ENCODE measurements around the gene CASQ2. TPM values are rescaled to one million over a fixed set of nuclear protein-coding genes. Genes with fewer than 3 reads are reported as not detected.

Gene CASQ2
- total RNA-seq, 1 experiment from 2014 or later: not detected

GRCh38 chr1:115790846-115791245 is 22.3 kb upstream of the CASQ2 start:
- CTCF ChIA-PET: interaction anchor here (0.9 to 1.2 kb wide), 2 partner anchors 17 to 19 kb away, joined by 3 read pairs; no protein-coding TSS in a partner anchor
- no TSS peak for BruUV-seq (replicated peaks)
- H3K27me3 ChIP-seq (ENCODE audit: insufficient read depth, low read length): no peaks in the 10 kb centered on the region
- TF ChIP-seq POLR2A (IDR thresholded peaks at IDR 0.05; ENCODE audit: borderline replicate concordance, extremely low read depth, insufficient read depth, insufficient read length) (no peak), CBX3 (IDR thresholded peaks at IDR 0.05; ENCODE audit: low read depth) (no peak), SRF (IDR thresholded peaks at IDR 0.05; ENCODE audit: low read depth) (no peak)
- POLR2A ChIA-PET: no interaction called here
- H3K36me3 ChIP-seq (ENCODE audit: control insufficient read depth in 1 of 2, insufficient read depth in 2 of 2, low read length in 2 of 2): no peaks in the 10 kb centered on the region
- intact Hi-C loops (cut with micrococcal nuclease): no loop called here
- H4K20me1 ChIP-seq (ENCODE audit: insufficient read depth): no peaks in the 10 kb centered on the region
- H3K9me2 ChIP-seq (ENCODE audit: insufficient read depth): no peaks in the 10 kb centered on the region
- no peak overlapping the region for H3K4me2 ChIP-seq (ENCODE audit: low read length)
- ATAC-seq (no peak), DNase-seq (ENCODE audit: low read depth, low spot score) (no peak)
- no peaks in the 10 kb centered on the region for H3K9me3 ChIP-seq (ENCODE audit: control insufficient read depth in 1 of 2, insufficient read depth in 1 of 2, low read depth in 1 of 2, low read length in 2 of 2)
- no peak overlapping the region for H3K9ac ChIP-seq (ENCODE audit: low read length)
- H3K27ac ChIP-seq (ENCODE audit: low read depth, low read length): no peak overlapping the region
- RAD21 ChIA-PET (ENCODE audit: low non-redundant PET in 1 of 2, low total read pairs in 2 of 2, uncharacterized antibody in 2 of 2, unreplicated experiment in 2 of 2): no interaction called here
- no peaks in the 10 kb centered on the region for H3K79me2 ChIP-seq (ENCODE audit: insufficient read depth, low read length)
- H2AFZ ChIP-seq (ENCODE audit: low read depth, low read length, poor library complexity, severe bottlenecking): no peak overlapping the region
- no peak overlapping the region for H3K4me3 ChIP-seq (replicated peaks in 1 of 2; ENCODE audit: low read depth in 1 of 2, low read length in 2 of 2)
- no peaks in the 10 kb centered on the region for H3K4me1 ChIP-seq (ENCODE audit: control insufficient read depth in 1 of 2, insufficient read depth in 2 of 2, low read length in 2 of 2)

- no peak for TF ChIP-seq RAD21 (IDR thresholded peaks at IDR 0.05; ENCODE audit: low read depth)
- TF ChIP-seq SIN3A (IDR thresholded peaks at IDR 0.05; ENCODE audit: low read depth): no peak
- TF ChIP-seq SRF (IDR thresholded peaks at IDR 0.05; ENCODE audit: low read depth): no peak
- no peak for TF ChIP-seq CBX3 (IDR thresholded peaks at IDR 0.05; ENCODE audit: low read depth)
- no peak for TF ChIP-seq ZBTB33 (IDR thresholded peaks at IDR 0.05; ENCODE audit: extremely low read depth, insufficient replicate concordance, low read length)
- TF ChIP-seq CTCF (IDR thresholded peaks at IDR 0.05 in 2 of 3, conservative IDR thresholded peaks at IDR 0.05 in 1 of 3; ENCODE audit: borderline replicate concordance in 1 of 3, insufficient read depth in 1 of 3, low read depth in 2 of 3, low read length in 2 of 3): no peak
- no peak for TF ChIP-seq REST (IDR thresholded peaks at IDR 0.05; ENCODE audit: low read depth)
- no peaks in the 10 kb centered on the region for H3K9me3 ChIP-seq (ENCODE audit: control insufficient read depth in 1 of 2, insufficient read depth in 1 of 2, low read depth in 1 of 2, low read length in 2 of 2)
- H3K4me3 ChIP-seq (replicated peaks in 1 of 2; ENCODE audit: low read depth in 1 of 2, low read length in 2 of 2): no peak overlapping the region
- intact Hi-C loops (cut with micrococcal nuclease): no loop called here
- ChIA-PET POLR2A (no interaction called here), CTCF (interaction anchor here (0.9 to 1.2 kb wide), 2 partner anchors 17 to 19 kb away, joined by 3 read pairs; no protein-coding TSS in a partner anchor), RAD21 (ENCODE audit: low non-redundant PET in 1 of 2, low total read pairs in 2 of 2, uncharacterized antibody in 2 of 2, unreplicated experiment in 2 of 2) (no interaction called here)
- H4K20me1 ChIP-seq (ENCODE audit: insufficient read depth): no peaks in the 10 kb centered on the region
- no peaks in the 10 kb centered on the region for H3K9me2 ChIP-seq (ENCODE audit: insufficient read depth)
- no peak for DNase-seq (ENCODE audit: low read depth, low spot score)
- H3K9ac ChIP-seq (ENCODE audit: low read length): no peak overlapping the region
- no peak for ATAC-seq
- H3K79me2 ChIP-seq (ENCODE audit: insufficient read depth, low read length): no peaks in the 10 kb centered on the region
- H3K4me2 ChIP-seq (ENCODE audit: low read length): no peak overlapping the region
- H3K27ac ChIP-seq (ENCODE audit: low read depth, low read length): no peak overlapping the region
- no peaks in the 10 kb centered on the region for H3K36me3 ChIP-seq (ENCODE audit: control insufficient read depth in 1 of 2, insufficient read depth in 2 of 2, low read length in 2 of 2)
- H3K27me3 ChIP-seq (ENCODE audit: insufficient read depth, low read length): no peaks in the 10 kb centered on the region
- H2AFZ ChIP-seq (ENCODE audit: low read depth, low read length, poor library complexity, severe bottlenecking): no peak overlapping the region
- H3K4me1 ChIP-seq (ENCODE audit: control insufficient read depth in 1 of 2, insufficient read depth in 2 of 2, low read length in 2 of 2): no peaks in the 10 kb centered on the region
- BruUV-seq (replicated peaks): no TSS peak
These were observed 21.8 kb upstream of the CASQ2 start for GRCh38 chr1:115790356-115790755.
